Cardiac atrium fibroblast (primary cell): Measurements from ENCODE around the gene DNAAF1. TPM values are rescaled to one million over a fixed set of nuclear protein-coding genes. Genes with fewer than 3 reads are reported as not detected.

Source experiments
- total RNA-seq: library from RNA; depleted of rRNA; stranded (reverse); fragments of >200 nt; gene quantifications from 2 replicates; pipeline ENCODE4 v1.2.3, GENCODE V29; 2015

Gene DNAAF1
- total RNA-seq, result not detected in 2 replicates

GRCh38 chr16:84144859-84145639, at the start of gene DNAAF1, which contains the start of gene HSDL1:
Gene DNAAF1, plus strand, starts transcription at chr16:84145308. Its CDS starts 133 bp downstream, at chr16:84145441.
Gene HSDL1, minus strand, starts transcription at chr16:84145177. Its CDS starts 13,856 bp downstream, at chr16:84131321.

GRCh38 chr16:84116720-84117493, 28.2 kb upstream of the DNAAF1 start, which contains the start of gene MBTPS1:
Gene MBTPS1, minus strand, starts transcription at chr16:84116942. Its CDS starts 15,159 bp downstream, at chr16:84101783.

GRCh38 chr16:84186685-84187437, 41.8 kb downstream of the DNAAF1 start, which contains the start of gene TAF1C:
Gene TAF1C, minus strand, starts transcription at chr16:84187057. Its CDS starts 2,069 bp downstream, at chr16:84184988.

GRCh38 chr16:84190731-84191388, 45.8 kb downstream of the DNAAF1 start, which contains the start of gene ADAD2:
Gene ADAD2, plus strand, starts transcription at chr16:84191157. Its CDS starts 74 bp downstream, at chr16:84191231.

Other genes starting within 250 kb of the DNAAF1 start
- gene MLYCD, start 246.2 kb upstream of the DNAAF1 start, total RNA-seq, result 2.0 and 2.8 TPM in 2 replicates
- gene OSGIN1, start 192.1 kb upstream of the DNAAF1 start, total RNA-seq, result 4.0 and 5.3 TPM in 2 replicates
- gene NECAB2, start 177.1 kb upstream of the DNAAF1 start, total RNA-seq, result not detected in 2 replicates
- gene SLC38A8, start 102.5 kb upstream of the DNAAF1 start, total RNA-seq, result not detected in 2 replicates
- gene MBTPS1, start 28.4 kb upstream of the DNAAF1 start, total RNA-seq, result 105 and 113 TPM in 2 replicates
- 13.0 and 14.3 TPM in 2 replicates for gene HSDL1, start 131 bp upstream of the DNAAF1 start, total RNA-seq
- gene TAF1C, start 41.7 kb downstream of the DNAAF1 start, total RNA-seq, result 15.6 and 25.5 TPM in 2 replicates
- gene ADAD2, start 45.8 kb downstream of the DNAAF1 start, total RNA-seq, result not detected in 2 replicates
- not detected in 2 replicates for gene KCNG4, start 94.7 kb downstream of the DNAAF1 start, total RNA-seq
- 1.5 and 2.7 TPM in 2 replicates for gene WFDC1, start 149.6 kb downstream of the DNAAF1 start, total RNA-seq
- gene ATP2C2, start 223.2 kb downstream of the DNAAF1 start, total RNA-seq, result not detected in 2 replicates